NCI-H2029 (cell line): Measurements from ENCODE around the gene PPM1M.
"Not testable (repeated sequence)": the region's sequence is repeated elsewhere in the genome, so short reads cannot be mapped to it uniquely, and the experiment has no call there.

Source experiments
- DNase-seq: peaks from one replicate; lab custom pipeline; 2025; lab: John Stamatoyannopoulos, UW

Gene PPM1M

GRCh38 chr3:52277071-52277964 lies 31.8 kb downstream of the PPM1M start:
- DNase-seq: peak; percentile 19

GRCh38 chr3:52277972-52278509 lies 32.5 kb downstream of the PPM1M start:
- no peak for DNase-seq

- DNase-seq: peak; percentile 76
These were observed 33.0 kb downstream of the PPM1M start, which contains the start of gene WDR82 for GRCh38 chr3:52278510-52279069. TSS of gene WDR82 (minus strand) at chr3:52278649. CDS start at chr3:52278361, 288 bp downstream.

GRCh38 chr3:52279596-52279995 lies 34.0 kb downstream of the PPM1M start:
- DNase-seq: no peak

- peak; percentile 57 for DNase-seq
These were observed 34.5 kb downstream of the PPM1M start for GRCh38 chr3:52280050-52280461.

GRCh38 chr3:52281981-52282801 lies 36.6 kb downstream of the PPM1M start:
- no peak for DNase-seq

GRCh38 chr3:52283306-52283705 lies 37.7 kb downstream of the PPM1M start:
- no peak for DNase-seq

GRCh38 chr3:52284051-52284450 lies 38.5 kb downstream of the PPM1M start:
- DNase-seq: not testable (repeated sequence)

- DNase-seq: no peak
These were observed 41.2 kb downstream of the PPM1M start for GRCh38 chr3:52286777-52287110.

GRCh38 chr3:52288674-52289073 lies 43.1 kb downstream of the PPM1M start:
- no peak for DNase-seq

GRCh38 chr3:52289338-52289746 lies 43.8 kb downstream of the PPM1M start:
- no peak for DNase-seq

GRCh38 chr3:52289747-52290595 lies 44.4 kb downstream of the PPM1M start:
- no peak for DNase-seq

GRCh38 chr3:52290596-52291507 lies 45.3 kb downstream of the PPM1M start:
- DNase-seq: no peak

GRCh38 chr3:52291508-52292181 lies 46.1 kb downstream of the PPM1M start:
- DNase-seq: no peak

- DNase-seq: no peak
These were observed 46.9 kb downstream of the PPM1M start for GRCh38 chr3:52292247-52293065.

GRCh38 chr3:52293491-52294319 lies 48.1 kb downstream of the PPM1M start:
- no peak for DNase-seq

GRCh38 chr3:52294320-52295150 lies 49.0 kb downstream of the PPM1M start:
- DNase-seq: no peak
